K562 (cell line): ENCODE data around the gene DTNBP1. TPM values are rescaled to one million over a fixed set of nuclear protein-coding genes. Genes with fewer than 3 reads are reported as not detected.

Source experiments
- ATAC-seq: fragments of 200-7000 bp; cut with Tn5 transposase; 3 replicates; pipeline ENCODE4 v1.9.1; 2020; ENCODE audit warnings: moderate library complexity
- BruUV-seq: library from RNA; stranded (reverse); fragments of 400-500 nt; replicated peaks from 2 replicates; lab custom pipeline; 2021; lab: Mats Ljungman, UMichigan
- CTCF ChIA-PET: fragments of 300-600 bp; formaldehyde crosslinking; extraction: SDS; loops from one replicate; lab custom pipeline; 2021; ENCODE audit warnings: low intra/inter-chr PET ratio; lab: Yijun Ruan, JAX
- POLR2A ChIA-PET: fragments of 300-600, 350-650 bp; sonication (Branson Sonifier 250); formaldehyde crosslinking; extraction: SDS; loops from one replicate; lab custom pipeline; 2021; ENCODE audit warnings: antibody characterized with exemption, inconsistent platforms; lab: Yijun Ruan, JAX
- DNase-seq, 4 experiments: peaks; one replicate each; pipeline versions ENCODE4 v3.0.0 to v3.0.0-alpha.2; 2011 to 2018; ENCODE audit warnings: low spot score in 3 of 4, mixed read lengths in 3 of 4; ENCODE audit errors: extremely low read depth in 1 of 4
- FAIRE-seq: peaks from 2 replicates; lab custom pipeline; 2011; peaks lifted over from hg19 to GRCh38; lab: Jason Lieb, UNC
- H2AFZ ChIP-seq: 2 replicates; pipeline ENCODE4 v1.6.0; 2011; ENCODE audit warnings: low read depth, low read length, control low read depth, inconsistent platforms
- H3K27ac ChIP-seq: fragments of 200-600 bp; 3 replicates; pipeline ENCODE4 v1.8.0; 2011; ENCODE audit warnings: low read depth, mild to moderate bottlenecking, control low read depth, inconsistent platforms, low read length, moderate library complexity, mixed read lengths; ENCODE audit errors: extremely low read depth
- H3K27me3 ChIP-seq, 2 experiments: fragments of 300-600 bp in 1 of 2; 2 replicates in 1 of 2; 3 replicates in 1 of 2; pipeline versions ENCODE4 v1.6.0 to v1.8.0; 2011; ENCODE audit warnings: inconsistent platforms in 2 of 2, low read length in 2 of 2, mild to moderate bottlenecking in 1 of 2, mixed read lengths in 1 of 2, moderate library complexity in 1 of 2; ENCODE audit not compliant: control insufficient read depth in 2 of 2, insufficient read depth in 2 of 2
- H3K36me3 ChIP-seq: fragments of 300-600 bp; 3 replicates; pipeline ENCODE4 v1.8.0; 2011; ENCODE audit warnings: mild to moderate bottlenecking, low read length, inconsistent platforms; ENCODE audit not compliant: control insufficient read depth, insufficient read depth
- H3K4me1 ChIP-seq, 2 experiments: fragments of 200-600 bp in 1 of 2; replicated peaks in 1 of 2; 2 replicates in 1 of 2; 3 replicates in 1 of 2; pipeline versions ENCODE4 v1.5.1 to v1.8.0; 2011; ENCODE audit warnings: inconsistent platforms in 2 of 2, low read length in 2 of 2, mild to moderate bottlenecking in 1 of 2, mixed read lengths in 1 of 2, moderate library complexity in 1 of 2; ENCODE audit not compliant: control insufficient read depth in 2 of 2, insufficient read depth in 2 of 2
- H3K4me2 ChIP-seq: 2 replicates; pipeline ENCODE4 v1.6.1; 2011; ENCODE audit warnings: low read length, control low read depth, inconsistent platforms, mixed read lengths; ENCODE audit not compliant: insufficient read depth
- H3K4me3 ChIP-seq: fragments of 200-600 bp; sonication (generic), shearing (Covaris generic); 2 replicates; pipeline ENCODE4 v1.5.1; 2016; ENCODE audit warnings: control low read depth, inconsistent platforms
- H3K79me2 ChIP-seq: fragments of 200-600 bp; 3 replicates; pipeline ENCODE4 v1.8.0; 2011; ENCODE audit warnings: low read length, inconsistent platforms; ENCODE audit not compliant: control insufficient read depth, insufficient read depth
- H3K9ac ChIP-seq, 2 experiments: 2 replicates each; pipeline versions ENCODE4 v1.6.0 to v1.6.1; 2011; ENCODE audit warnings: low read depth in 2 of 2, low read length in 2 of 2, control low read depth in 1 of 2, inconsistent platforms in 1 of 2, mild to moderate bottlenecking in 1 of 2, mixed read lengths in 1 of 2; ENCODE audit not compliant: insufficient read depth in 1 of 2
- H3K9me1 ChIP-seq: one replicate; pipeline ENCODE4 v1.6.0; 2011; ENCODE audit warnings: inconsistent platforms, mild to moderate bottlenecking, low read length, moderate library complexity; ENCODE audit not compliant: control insufficient read depth, insufficient read depth
- H3K9me3 ChIP-seq: replicated peaks from 2 replicates; pipeline ENCODE4 v1.5.1; 2011; ENCODE audit warnings: low read depth, low read length, inconsistent platforms; ENCODE audit not compliant: control insufficient read depth, insufficient read depth
- H4K20me1 ChIP-seq: replicated peaks from 2 replicates; pipeline ENCODE4 v1.6.1; 2011; ENCODE audit warnings: low read length, inconsistent platforms, mixed read lengths; ENCODE audit not compliant: control insufficient read depth, insufficient read depth
- ARID2 ChIP-seq: fragments of 450-650 bp; IDR thresholded peaks from 2 replicates; pipeline ENCODE4 v1.6.1; 2017; ENCODE audit warnings: antibody characterized with exemption, mild to moderate bottlenecking
- HDAC6 ChIP-seq: IDR thresholded peaks from 2 replicates; pipeline ENCODE4 v1.6.1; 2012; ENCODE audit warnings: low read depth, mild to moderate bottlenecking, control low read depth, inconsistent platforms, low read length, moderate library complexity
- PML ChIP-seq: IDR thresholded peaks from 2 replicates; pipeline ENCODE4 v1.6.1; 2012; ENCODE audit warnings: low read length, inconsistent platforms
- RERE ChIP-seq: sonication (generic); formaldehyde crosslinking; IDR thresholded peaks from 2 replicates; pipeline ENCODE4 v1.8.0; 2023; ENCODE audit warnings: missing genetic modification reagents, mild to moderate bottlenecking, borderline replicate concordance
- WGBS: fragments of 100-300 bp; shearing (Covaris generic); methylation state at CpG from one replicate; pipeline ENCODE4 v1.1.6; 2016; ENCODE audit warnings: low coverage, mixed read lengths; ENCODE audit not compliant: insufficient coverage; ENCODE audit errors: missing lambda C conversion rate; 5-methylcytosine and 5-hydroxymethylcytosine counted together
- in situ Hi-C: fragments of 300-500 bp; cut with MboI; formaldehyde crosslinking; loops from 4 replicates; pipeline ENCODE4 v1.15.0; 2018; ENCODE audit warnings: inconsistent platforms, mixed read lengths
- intact Hi-C: fragments of 100-400 bp; cut with micrococcal nuclease; formaldehyde crosslinking; loops from 2 replicates; pipeline ENCODE4 v1.14.2; 2022
- polyA plus RNA-seq, 8 experiments: library from polyadenylated mRNA; depleted of rRNA in 4 of 8; stranded (reverse) in 5 of 8; unstranded in 3 of 8; fragments of >200 nt; fragmentation: Nextera tagmentation in 2 of 8; fragmentation: Illumina TruSeq in 1 of 8; extraction: Ambion mirVana in 2 of 8; extraction: Trizol in 1 of 8; gene quantifications; 2 replicates each; pipeline versions ENCODE4 v1.2.1 to v1.2.3, GENCODE V29; 2011 to 2014; ENCODE audit warnings: inconsistent platforms in 1 of 8, missing spikeins in 1 of 8
- total RNA-seq, 7 experiments: library from RNA; depleted of rRNA in 6 of 7; stranded (reverse); fragments of >200 nt in 6 of 7; fragmentation: Illumina TruSeq in 2 of 7; extraction: Trizol in 2 of 7; gene quantifications; 2 replicates each; pipeline versions ENCODE4 v1.2.1 to v1.2.3, GENCODE V29; 2011 to 2021; ENCODE audit warnings: low replicate concordance in 1 of 7

DTNBP1 gene
- total and polyA plus RNA-seq, 9 of the 15 experiments (the other 6 are each of a cell fraction or from before 2014, with no cell fraction given): 16.7 to 54.5 (median 21.4) TPM

- Histone ChIP-seq H3K9ac (no peak overlapping the region), H3K36me3 (no peaks in the 10 kb centered on the region), H3K27ac (no peak overlapping the region), H3K9me3 (no peaks in the 10 kb centered on the region; the same call in 1 of the 2 replicates), H3K9me1 (no peaks in the 10 kb centered on the region), H2AFZ (0 out of 2 replicates have a peak overlapping the region, but pooled peaks have one; percentile 5), H3K4me2 (no peak overlapping the region), H4K20me1 (no peaks in the 10 kb centered on the region), H3K4me1 (no peaks in the 10 kb centered on the region), H3K27me3 (no peaks in the 10 kb centered on the region), H3K79me2 (no peaks in the 10 kb centered on the region), H3K4me3 (no peak overlapping the region)
- no peak for TF ChIP-seq HDAC6
- no peak for TF ChIP-seq RERE (CRISPR knock-in tag)
- no peak for TF ChIP-seq ARID2
- no peak for TF ChIP-seq PML
- WGBS: 33% methylated on average over 3 of the region's 3 CpGs
- intact Hi-C loops: no loop called here
- FAIRE-seq (no peak), DNase-seq (no peak), ATAC-seq (no peak)
- ChIA-PET CTCF (no interaction called here), POLR2A (interaction anchor here (0.6 to 1.3 kb wide), 4 partner anchors 11 to 560 kb away, joined by 3 to 4 read pairs (median 3); no protein-coding TSS in a partner anchor)
- in situ Hi-C loops: no loop called here
- no TSS peak for BruUV-seq
Observed at GRCh38 chr6:15705981-15706380, 43.2 kb upstream of the DTNBP1 start.
